Measurements from ENCODE around the gene MEST.

MEST gene

GRCh38 chr7:130454959-130455358, 36.9 kb upstream of the MEST start:
- no peak for FAIRE-seq
- TF ChIP-seq CTCF (IDR thresholded peaks at IDR 0.05; ENCODE audit: insufficient read depth, missing control alignments) = no peak

GRCh38 chr7:130458257-130458656, 33.6 kb upstream of the MEST start:
- DNase-seq (ENCODE audit: insufficient read length, low spot score) (no peak), FAIRE-seq (no peak)
- no peak for TF ChIP-seq CTCF (IDR thresholded peaks at IDR 0.05; ENCODE audit: insufficient read depth, missing control alignments)

More at GRCh38 chr7:130454959-130455358, 36.9 kb upstream of the MEST start:
- no peak for DNase-seq (ENCODE audit: insufficient read length, low spot score)

GRCh38 chr7:130461272-130461671, 30.6 kb upstream of the MEST start:
- no peak for TF ChIP-seq CTCF (IDR thresholded peaks at IDR 0.05; ENCODE audit: insufficient read depth, missing control alignments)
- DNase-seq (ENCODE audit: insufficient read length, low spot score) (no peak), FAIRE-seq (no peak)

- DNase-seq (ENCODE audit: insufficient read length, low spot score) (no peak), FAIRE-seq (no peak)
- no peak for TF ChIP-seq CTCF (IDR thresholded peaks at IDR 0.05; ENCODE audit: insufficient read depth, missing control alignments)
Observed at GRCh38 chr7:130463553-130464434, 28.1 kb upstream of the MEST start.

GRCh38 chr7:130468612-130469011, 23.3 kb upstream of the MEST start:
- DNase-seq (ENCODE audit: insufficient read length, low spot score) (no peak), FAIRE-seq (no peak)
- no peak for TF ChIP-seq CTCF (IDR thresholded peaks at IDR 0.05; ENCODE audit: insufficient read depth, missing control alignments)

- FAIRE-seq (no peak), DNase-seq (ENCODE audit: insufficient read length, low spot score) (no peak)
- no peak for TF ChIP-seq CTCF (IDR thresholded peaks at IDR 0.05; ENCODE audit: insufficient read depth, missing control alignments)
Observed at GRCh38 chr7:130471974-130472373, 19.9 kb upstream of the MEST start.

- no peak for DNase-seq (ENCODE audit: insufficient read length, low spot score)
- no peak for FAIRE-seq
Observed at GRCh38 chr7:130473289-130473688, 18.6 kb upstream of the MEST start.

More at GRCh38 chr7:130473289-130473688, 18.6 kb upstream of the MEST start:
- TF ChIP-seq CTCF (IDR thresholded peaks at IDR 0.05; ENCODE audit: insufficient read depth, missing control alignments) = no peak

All from D721Med (cell line).